Medulla oblongata (tissue), 1 donor: ENCODE measurements around the gene CARD19.
A peak's percentile ranks its signal among the peaks of the same experiment; 100 is the strongest.
"Not testable (repeated sequence)": the region's sequence is repeated elsewhere in the genome, so short reads cannot be mapped to it uniquely, and the experiment has no call there.

ENCODE experiments used
- DNase-seq: peaks from one replicate; pipeline ENCODE4 v3.0.0-alpha.2; 2015; ENCODE audit errors: extremely low spot score

CARD19 gene

DNA sequence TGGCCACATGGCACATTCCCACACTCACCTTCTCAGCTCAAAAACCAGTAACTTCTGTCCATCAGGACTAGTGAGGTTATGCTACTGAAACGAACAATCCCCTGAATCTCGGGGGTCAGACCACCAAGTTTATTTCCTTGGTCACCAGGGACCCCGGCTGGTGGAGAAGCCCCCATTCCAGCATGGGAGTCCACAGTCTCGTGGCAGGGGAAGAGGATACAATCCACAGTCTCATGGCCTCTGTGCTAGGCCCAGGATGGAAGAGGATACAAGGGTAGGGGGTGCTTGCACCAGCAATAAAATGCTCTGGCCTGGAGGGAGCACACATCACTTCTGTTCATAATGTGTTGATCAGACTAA lies 7.4 kb upstream of the CARD19 start:
- DNase-seq: no peak

DNA sequence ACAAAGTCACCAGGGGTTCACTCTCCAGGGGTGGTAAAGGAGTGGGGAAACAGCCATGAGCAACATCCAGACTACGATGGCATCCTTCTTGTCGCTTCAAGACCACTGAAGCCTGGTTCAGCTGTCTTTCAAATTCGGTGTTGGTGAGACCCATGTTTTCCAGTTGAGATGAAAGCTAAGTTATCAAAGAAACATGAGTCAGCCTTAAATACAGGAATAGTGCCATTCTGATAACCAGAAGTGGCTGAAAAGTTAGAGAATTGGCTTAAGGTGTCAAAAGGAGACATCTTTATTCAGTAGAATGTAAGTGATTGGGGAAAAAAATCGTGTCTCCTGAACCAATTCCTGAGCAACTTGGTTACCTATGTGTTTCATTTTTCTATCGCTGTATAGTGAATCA lies 7.0 kb upstream of the CARD19 start:
- no peak for DNase-seq

DNA sequence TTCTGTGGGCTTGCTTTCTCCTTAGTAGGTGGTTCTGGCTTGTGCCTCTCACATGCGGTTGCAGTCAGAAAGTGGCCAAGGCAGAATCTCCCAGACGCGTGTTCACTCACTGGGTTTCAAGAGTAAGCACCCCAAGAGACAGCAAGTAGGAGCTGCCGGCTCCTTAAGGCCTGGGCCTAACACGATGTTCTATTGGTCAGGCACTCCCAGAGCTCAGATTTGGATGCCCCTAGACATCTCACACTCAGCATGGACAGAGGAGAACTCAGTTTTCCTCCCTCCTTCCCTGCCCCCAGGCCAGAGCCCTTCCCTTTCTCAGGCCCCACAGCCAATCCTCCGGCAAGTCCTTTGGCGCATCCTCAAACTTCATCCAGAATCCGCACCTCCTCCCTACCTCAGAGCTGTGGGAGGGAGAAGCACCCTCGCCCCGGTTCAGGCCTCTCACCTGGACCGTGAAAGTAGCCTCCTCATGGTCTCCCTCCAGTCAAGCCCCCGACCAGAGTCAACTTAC lies 6.5 kb upstream of the CARD19 start:
- no peak for DNase-seq

DNA sequence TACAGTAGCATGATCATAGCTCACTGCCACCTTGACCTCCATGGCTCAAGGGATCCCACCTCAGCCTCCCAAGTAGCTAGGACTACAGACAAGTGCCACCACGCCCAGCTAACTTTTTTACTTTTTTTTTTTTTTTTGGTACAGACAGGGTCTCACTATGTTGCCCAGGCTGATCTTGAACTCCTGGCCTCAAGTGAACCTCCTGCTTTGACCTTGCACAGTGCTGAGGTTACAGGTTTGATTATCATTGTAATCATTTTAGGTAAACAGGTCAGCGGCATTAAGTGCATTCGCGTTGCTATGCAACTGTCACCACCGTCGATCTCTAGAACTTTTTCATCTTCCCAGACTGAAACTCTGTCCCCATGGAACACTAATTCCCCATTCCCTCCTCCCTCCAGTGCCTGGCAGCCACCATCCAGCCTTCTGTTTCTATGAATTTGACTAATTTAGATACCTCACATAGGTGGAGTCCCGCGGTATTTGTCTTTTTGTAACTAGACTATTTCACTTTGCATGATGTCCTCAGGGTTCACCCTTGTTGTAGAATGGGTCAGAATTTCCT lies 5.8 kb upstream of the CARD19 start:
- DNase-seq: no peak

DNA sequence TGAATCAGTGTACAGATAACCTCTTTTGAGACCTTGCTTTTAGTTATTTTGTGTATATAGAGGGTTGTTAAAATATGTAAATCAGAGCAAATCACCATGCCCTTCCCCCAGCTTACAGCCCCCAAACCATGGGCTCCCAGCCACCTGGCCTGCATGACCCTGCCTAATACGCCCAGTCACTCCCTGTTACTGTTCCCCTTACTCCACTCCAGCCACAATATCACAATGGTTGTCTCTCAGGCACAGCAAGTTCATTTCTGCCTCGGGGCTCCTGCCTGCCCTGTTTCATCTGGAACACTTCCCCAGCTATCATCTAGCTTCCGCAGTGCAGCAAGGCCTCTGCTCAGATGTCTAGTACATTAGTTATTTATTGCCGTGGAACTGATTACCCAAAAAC lies 5.0 kb upstream of the CARD19 start:
- no peak for DNase-seq

DNA sequence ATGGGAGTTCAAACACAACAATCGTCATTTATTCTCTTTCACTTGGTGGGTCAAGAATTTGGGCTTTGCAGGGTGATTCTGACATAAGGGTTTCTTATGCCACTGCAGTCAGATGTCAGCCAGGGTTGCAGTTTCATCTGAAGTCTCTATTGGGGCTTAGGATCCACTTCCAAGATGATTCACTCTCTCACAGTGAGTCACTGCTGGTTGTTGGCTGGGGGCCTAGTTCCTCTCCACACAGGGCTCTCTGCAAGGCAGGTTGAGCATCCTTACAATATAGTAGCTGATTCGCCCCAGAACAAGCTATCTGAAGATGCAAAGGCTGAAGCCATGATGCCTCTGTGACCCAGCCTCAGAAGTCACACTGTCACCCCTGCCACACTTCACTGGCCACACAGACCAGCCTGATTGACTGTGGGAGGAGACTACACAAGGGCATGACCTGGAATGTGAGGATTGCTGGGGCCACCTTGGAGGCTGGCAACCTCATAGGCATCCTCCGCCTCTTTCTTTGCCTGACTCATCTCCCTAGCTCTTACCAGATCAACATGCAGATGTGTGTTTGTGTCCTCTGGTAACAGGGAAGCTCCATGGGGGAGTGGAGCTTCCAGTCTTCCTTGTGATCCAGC lies 4.5 kb upstream of the CARD19 start:
- DNase-seq: no peak

DNA sequence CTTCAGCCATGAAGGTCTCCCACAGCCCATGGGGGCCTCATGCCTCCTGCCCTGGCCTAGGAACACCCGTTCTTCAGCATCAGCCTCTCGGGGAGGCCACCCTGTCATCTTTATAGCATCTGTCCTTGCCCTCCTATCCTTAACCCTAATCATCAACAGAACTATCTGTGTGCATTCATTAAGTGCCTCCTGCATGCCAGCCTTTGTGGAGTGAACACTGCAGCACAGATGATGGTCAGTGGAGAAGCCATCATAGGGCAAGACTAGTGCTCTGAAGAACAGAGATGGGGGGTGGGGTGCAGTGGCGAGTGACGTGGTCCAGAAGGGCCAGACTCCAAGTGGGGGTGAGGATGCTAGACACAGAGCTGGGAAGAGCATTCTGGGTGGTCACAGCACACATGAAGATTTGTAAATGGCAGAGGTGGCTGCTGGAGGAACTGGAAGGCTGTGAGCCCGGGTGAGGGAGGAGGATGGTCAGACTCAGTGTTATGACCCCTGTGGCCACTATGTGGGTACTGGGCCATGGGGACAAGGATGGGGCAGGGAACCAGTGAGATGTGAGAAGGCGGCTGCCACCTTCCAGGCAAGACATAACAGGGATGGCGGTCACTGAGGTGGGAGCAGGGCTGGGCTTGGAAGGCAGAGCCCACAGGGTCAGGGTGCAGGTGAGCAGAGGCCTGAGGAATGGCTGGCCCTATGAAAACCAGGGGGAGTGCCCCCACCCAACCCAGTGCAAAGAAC lies 3.6 kb upstream of the CARD19 start:
- DNase-seq: no peak

DNA sequence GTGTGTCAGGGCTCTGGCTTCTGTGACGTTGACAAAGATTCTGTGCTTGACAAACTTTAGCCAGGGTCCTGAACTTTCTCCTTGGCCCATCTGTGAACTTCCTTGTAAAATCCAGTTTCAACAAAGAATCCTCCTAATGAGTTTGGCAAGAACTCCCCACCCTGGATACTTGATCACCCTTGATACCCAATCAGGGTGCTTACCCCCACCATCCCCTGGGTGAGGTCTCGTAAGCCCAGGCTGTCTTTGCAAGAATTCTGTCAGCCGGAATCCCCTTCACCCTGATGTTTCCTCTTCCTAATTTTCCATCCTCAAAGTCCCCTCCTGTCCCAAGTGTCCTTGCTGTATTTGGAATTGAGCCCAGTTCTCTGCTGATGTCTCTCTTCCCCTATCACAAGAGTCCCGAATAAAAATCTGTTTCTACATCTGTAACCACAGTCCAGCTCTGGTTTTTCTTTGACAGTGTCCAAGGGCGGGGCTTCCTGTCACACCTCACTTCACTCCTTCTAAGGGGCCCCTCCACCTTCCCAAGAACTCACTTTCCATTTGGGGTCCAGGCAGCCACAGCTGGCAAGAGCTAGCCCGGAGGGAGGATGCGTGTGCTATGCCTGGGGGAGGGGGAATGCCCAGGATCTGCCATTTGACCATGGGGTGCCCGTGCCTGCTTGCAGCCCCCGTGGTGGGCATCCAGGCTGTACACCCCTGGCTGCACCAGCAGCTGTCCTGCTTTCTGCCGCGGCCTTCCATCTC lies 2.7 kb upstream of the CARD19 start:
- DNase-seq: peak; percentile 46

DNA sequence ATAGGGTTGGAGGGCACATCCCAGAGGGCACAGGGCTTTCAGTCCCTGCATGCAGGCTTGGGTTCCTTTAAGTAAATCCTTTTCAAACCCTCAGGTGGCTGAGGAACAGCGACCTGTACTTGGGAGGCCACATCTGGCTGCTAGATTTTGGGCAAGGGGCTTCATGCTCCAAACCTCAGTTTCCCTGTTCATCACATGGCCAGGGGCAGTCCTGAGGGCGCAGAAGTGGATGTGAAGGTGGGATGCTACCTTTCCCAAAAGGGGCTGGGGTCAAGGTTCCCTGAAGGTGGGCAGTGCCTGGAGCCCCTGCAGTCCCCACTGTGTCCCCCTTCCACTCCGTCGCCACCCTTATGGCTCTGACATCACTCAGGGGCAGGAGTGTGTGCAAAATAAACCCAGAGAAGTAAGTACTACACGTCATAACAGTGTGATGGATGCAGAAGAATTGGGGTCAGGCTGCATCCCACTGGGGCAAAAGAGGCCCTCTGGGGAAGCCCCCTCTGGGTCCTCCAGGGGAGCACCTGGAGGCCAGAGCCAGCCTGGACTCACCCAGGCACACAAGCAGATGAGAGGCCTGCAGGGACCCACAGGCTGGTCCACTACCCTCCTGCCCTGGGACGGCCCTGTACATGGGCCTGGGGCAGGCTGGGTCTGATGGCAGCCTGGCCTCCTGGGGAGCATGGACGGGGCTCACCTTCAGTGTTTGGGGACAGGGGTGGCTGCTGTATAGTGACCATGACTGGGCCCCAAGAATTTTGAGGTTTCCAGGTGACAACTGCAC lies 1.9 kb upstream of the CARD19 start:
- no peak for DNase-seq

DNA sequence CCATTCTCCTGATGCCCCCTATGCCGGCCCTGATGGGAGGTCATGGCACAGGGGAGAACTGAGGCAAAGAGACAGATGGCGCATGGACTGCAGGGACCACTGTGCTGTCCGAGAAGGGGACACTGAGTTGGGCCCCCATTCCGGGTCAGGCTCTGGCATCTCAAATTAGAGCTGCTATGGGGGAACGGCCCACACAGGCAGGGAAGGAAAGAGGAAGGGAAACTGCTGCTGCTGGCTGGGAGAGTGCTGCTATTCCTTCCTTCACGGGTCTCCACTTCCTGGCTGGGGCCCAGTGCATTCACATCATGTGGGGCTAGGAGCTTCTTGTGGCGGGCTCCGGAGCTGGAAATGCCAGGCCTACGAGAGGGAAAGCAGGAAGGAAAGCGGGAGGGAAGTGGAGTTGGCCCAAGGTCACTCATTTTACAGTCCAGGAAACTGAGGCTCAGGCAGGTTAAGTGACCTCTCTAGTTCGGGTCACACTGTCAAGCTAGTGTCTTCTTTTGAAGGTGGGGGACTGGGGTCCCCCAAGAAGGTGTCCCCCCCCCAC lies 1.3 kb upstream of the CARD19 start:
- DNase-seq: peak; percentile 79

DNA sequence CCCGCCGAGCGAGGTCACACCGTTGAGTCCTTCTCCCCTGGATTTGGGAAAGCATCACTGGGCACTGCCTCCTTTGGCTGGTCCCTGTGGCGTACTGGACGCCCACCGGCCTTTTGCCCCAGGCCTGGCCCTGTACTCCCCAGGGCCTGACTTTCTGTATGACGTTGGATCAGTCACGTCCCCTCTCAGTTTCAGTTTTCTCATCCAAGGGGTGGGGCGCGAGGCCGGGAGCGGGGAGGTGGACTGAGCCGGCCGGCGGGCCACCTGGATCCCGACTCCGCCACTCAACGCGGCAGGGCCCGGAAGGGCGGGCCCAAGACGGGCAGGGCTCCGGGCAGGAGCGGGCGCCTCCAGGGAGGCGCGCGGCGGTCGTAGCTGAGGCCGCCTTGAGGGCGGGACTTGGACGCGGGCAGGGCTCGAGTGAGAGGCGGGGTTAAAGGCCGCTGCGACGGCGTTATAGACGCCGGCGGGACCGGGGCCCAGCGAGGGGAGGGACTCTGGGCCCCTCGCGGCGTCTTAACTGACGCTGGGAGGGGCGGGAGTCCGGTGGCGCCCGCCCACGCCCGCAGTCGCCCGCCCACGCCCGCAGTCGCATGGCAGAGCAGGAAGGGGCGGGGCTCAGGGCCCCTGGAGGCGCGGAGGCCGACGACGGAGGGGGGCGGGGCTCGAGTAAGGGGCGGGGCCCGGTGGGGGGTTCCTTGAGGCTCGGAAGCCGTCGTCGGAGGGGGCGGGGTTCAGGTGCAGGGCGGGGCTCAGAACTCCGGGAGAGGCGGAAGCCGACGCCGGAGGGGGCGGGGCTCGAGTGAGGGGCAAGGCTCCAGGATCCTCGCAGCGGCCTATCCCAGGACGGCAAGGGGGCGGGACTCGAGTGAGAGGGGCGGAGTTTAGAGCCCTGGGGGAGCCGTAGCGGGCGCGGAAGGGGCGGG lies 549 bp upstream of the CARD19 start:
- peak; percentile 99 for DNase-seq

DNA sequence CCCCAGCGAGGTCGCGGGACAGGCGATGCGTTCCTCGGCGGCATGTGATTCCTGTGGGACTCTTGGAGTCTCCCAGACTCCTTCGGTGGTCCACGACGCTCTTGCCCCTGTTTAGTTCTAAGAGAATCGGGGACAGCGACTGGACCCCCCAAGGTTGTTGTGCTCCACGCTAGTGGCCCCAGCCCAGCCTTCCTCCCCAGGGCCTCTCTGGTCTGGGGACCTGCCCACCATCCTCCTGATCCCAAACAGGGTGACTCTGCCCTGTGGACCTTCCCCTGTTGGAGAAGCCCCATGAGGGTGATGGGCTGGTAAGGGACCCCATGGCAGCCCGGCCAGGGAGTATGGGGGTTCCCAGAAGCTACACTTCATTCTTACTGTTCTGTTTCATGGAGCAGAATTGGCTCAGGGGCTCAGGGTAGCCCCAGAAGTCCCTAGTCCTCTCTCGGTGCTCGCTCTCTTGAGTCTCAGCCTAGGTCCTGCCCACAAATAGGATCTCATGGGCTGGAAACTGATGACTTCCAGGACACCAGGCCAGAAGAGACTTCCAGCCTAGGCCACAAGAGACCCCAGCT lies 880 bp downstream of the CARD19 start:
- no peak for DNase-seq

DNA sequence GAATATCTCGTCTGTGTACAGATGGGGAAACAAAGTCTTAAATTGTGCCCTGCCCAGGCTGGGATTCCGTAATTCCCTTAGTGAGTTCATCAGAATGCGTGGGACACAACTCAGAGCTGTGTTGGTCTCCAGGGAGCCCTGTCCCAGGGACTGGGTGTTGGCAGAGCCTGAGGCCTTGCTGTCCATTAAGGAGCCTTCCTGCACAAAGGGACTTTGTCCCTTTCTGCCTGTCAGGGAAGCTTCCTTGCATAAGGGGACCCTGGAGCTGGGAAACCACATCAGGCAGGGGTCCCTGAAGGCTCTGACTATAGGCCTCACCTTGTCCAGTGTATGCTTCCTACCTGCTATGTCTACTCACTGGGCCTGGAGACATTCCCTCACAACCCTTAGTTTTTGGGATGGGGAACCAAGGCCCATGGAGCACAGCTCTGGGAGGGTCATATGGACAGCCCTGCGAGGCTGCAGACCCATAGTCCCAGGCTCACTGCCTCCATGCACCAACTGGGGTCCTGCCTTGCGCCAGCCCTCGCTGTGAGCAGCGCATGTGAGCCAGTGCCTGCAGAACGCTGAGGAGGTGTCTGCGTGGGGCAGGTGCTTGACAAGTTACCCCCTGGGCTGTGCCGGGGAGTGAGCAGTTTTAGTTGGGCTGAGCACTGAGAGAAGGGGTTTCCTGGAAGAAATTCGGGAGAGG lies 1.6 kb downstream of the CARD19 start:
- peak; percentile 80 for DNase-seq

DNA sequence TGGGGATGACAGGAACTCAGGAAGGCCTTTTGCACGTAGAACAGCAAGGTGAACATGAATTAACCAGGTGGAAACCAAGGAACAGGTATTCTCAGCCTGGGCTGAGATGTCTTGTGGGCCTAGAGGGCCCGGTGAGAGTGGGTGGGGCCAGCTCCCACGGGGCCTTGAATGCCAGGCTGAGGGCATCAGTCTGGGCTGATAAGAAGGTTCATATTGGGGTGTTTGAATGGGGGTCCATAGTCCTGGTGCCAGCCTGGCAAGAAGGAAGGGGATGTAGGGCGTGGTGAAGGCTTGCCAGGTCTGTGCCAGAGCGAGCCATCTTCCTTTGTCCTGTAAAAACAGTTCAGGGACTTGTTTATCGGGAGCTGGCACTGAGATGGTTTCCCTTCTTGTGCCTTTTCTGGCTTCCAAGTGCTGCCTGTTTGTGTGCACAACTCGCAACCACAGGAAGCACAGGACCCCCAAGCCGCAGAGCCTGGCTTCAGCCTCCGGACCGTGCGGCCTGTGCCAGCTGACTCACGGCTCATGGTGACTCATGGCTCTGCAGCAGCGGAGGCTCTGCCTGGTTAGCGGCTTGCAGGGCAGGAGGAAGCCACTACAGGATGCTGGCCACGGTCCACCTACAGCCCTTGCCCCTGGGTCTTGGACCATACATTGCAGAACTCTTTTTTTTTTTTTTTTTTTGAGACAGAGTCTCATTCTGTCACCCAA lies 2.4 kb downstream of the CARD19 start:
- DNase-seq: peak; percentile 90

DNA sequence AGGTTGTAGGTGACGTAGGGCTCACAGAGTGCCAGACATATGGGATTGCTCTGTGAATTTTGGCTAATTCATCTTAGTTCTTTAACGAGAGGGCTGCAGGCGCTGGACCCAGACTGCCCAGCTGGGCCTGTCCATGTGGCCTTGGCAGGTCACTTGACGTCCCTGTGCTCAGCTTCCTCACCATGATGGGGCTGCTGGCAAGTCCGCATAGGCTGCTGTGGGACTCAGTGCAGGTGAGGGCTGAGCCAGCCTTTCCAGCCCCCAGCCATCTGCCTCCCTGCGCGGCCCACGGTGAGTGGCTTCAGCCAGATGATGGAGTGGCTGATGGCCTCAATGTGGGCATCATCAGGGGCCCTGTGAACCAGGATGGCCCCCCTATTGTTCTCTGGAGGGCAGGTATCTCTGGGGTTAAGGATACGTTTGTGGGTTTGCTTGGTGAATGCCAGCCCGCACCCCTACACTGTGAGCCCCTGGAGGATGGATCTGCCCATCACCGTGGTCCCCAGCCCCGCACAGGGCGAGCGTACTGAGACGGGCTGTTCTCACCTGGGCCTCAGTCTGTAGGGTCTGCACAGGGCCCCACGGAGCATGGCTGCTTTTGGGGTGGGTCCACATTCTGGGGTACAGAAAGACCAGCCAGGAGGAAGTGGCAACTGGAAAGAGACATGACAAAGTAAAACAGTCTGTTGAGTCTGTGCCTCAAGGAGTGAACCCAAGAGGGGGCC lies 3.7 kb downstream of the CARD19 start:
- no peak for DNase-seq

DNA sequence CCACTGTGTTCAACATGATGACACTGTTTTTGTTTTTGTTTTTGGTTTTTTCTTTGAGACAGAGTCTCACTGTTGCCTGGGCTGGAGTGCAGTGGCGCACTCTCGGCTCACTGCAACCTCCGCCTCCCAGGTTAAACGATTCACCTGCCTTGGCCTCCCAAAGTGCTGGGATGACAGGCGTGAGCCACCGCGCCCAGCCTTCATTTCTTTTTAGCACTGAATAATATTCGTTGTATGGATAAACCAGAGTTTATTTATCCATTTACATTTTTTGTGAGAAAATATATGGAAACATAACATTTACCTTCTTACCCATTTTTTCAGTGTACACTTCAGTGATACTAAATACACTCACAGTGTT lies 4.2 kb downstream of the CARD19 start:
- no peak for DNase-seq

DNA sequence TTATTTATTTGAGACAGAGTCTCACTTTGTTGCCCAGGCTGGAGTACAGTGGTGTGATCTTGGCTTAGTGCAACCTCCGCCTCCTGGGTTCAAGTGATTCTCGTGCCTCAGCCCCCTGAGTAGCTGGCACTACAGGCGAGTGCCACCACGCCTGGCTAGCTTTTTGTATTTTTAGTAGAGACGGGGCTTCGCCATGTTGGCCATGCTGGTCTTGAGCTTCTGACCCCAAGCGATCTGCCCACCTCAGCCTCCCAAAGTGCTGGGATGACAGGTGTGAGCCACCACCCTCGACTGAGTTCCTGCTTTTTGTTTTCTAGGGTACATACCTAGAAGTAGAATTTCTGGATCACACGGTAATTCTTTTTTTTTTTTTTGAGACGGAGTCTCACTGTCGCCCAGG lies 5.1 kb downstream of the CARD19 start:
- DNase-seq: not testable (repeated sequence)

DNA sequence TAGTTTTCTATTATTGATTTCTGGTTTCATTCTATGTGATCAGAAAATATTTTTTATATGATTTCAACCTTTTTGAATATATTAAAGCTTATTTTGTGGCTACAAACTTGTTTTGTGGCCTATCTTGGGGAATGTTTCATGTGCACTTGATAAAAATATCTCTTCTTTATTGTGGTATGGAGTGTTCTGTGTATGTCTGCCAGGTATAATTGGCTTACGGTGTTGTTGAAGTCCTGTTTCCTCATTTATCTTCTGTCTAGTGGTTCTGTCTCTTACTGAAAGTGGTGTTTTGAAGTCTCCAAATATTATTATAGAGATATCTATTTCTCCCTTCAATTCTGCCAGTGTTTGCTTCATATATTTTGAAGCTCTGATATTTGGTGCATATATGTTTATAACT lies 9.6 kb downstream of the CARD19 start:
- DNase-seq: no peak
